ENCODE data around the gene FSCN2.

Gene FSCN2

GRCh38 chr17:81557276-81558114 is 29.3 kb downstream of the FSCN2 start:
- DNase-seq (ENCODE audit: low read depth in 2 of 2) = no peak

- DNase-seq (ENCODE audit: low read depth in 2 of 2) = no peak
Measured at GRCh38 chr17:81558115-81558468, 29.9 kb downstream of the FSCN2 start.

GRCh38 chr17:81558941-81559806 is 31.0 kb downstream of the FSCN2 start:
- DNase-seq (ENCODE audit: low read depth in 2 of 2) = no peak

DNA sequence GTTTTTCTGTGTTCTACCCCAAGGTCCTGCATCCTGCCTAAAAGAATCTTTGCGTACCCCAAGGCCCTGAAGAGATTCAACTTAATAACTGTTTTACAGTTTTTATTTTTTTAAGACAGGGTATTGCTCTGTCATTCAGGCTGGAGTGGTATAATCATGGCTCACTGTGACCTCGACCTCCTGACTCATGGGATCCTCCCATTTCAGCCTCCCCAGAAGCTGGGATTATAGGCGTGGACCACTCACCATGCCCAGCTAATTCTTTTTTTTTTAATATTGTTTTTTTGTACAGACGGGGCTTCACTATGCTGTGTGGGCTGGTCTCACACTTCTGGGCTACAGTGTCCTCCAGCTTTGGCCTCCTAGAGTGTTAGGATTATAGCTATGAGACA is 33.3 kb downstream of the FSCN2 start:
- DNase-seq (ENCODE audit: low read depth in 2 of 2) = no peak

- DNase-seq (ENCODE audit: low read depth in 2 of 2) = no peak
Measured at GRCh38 chr17:81563861-81564586, 35.8 kb downstream of the FSCN2 start.

- DNase-seq (ENCODE audit: low read depth in 2 of 2) = no peak
Measured at GRCh38 chr17:81564778-81565177, 36.6 kb downstream of the FSCN2 start.

GRCh38 chr17:81565231-81565630 is 37.1 kb downstream of the FSCN2 start:
- no peak for DNase-seq (ENCODE audit: low read depth in 2 of 2)

DNA sequence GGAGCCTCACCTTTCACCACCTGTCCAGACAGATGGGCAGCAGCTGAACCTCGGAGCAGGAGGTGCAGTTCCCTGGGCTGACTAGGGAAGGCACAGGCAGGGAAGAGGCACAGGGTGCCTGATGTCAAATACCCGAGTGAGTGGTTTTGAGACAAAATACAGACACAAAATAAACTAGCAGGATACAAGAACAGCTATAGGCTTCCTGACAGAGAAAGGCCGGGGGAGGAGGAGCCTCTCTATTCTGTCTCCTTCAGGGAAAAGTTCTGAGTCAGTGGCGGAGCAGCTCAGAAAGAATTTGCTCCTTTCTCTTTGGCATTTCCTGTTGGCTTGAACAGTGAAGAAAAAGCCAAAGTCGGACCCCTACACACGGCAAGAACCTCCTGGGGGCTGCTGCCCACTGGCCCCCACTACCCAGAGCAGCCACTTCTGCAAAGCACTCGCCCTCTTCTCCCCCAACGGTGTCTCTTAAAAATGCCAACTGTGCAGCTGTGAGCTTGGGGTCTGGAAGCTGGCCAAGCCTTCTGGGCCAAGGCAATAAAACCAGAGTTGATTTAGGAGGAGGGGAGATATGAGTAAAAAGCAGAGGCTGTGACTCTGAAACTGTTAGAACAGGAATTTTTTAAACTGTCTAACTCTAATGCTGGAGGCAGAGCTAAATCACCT is 38.4 kb downstream of the FSCN2 start:
- DNase-seq (ENCODE audit: low read depth in 2 of 2) = no peak

GRCh38 chr17:81567191-81567590 is 39.0 kb downstream of the FSCN2 start:
- no peak for DNase-seq (ENCODE audit: low read depth in 2 of 2)

- no peak for DNase-seq (ENCODE audit: low read depth in 2 of 2)
Measured at GRCh38 chr17:81568416-81568815, 40.2 kb downstream of the FSCN2 start.

DNA sequence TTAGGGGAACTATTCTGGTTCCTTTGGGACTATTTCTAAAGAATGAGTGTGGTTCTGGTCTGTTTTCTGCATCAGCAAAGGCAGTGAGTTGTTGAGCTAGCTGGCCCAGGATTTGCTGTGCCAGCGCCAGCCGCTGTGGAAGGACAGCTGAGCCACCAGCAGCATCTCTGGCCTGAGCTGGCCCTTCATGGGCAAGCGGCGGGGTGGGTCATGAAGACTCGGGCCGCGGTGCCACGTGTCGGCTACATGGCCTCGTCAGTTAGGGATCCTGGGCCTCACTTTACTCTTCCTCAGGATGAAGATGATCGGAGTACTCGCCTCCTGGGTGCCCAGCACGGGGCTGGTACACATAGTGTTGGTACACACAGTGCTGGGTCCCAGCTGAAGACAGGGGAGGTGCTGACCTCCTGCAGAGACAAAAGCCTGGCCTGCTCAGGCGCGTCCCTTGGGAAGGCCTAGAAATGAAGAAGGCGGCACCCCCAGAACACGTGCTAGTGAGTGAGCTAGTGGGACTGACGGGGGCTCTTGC is 41.9 kb downstream of the FSCN2 start:
- DNase-seq (ENCODE audit: low read depth in 2 of 2) = no peak

DNA sequence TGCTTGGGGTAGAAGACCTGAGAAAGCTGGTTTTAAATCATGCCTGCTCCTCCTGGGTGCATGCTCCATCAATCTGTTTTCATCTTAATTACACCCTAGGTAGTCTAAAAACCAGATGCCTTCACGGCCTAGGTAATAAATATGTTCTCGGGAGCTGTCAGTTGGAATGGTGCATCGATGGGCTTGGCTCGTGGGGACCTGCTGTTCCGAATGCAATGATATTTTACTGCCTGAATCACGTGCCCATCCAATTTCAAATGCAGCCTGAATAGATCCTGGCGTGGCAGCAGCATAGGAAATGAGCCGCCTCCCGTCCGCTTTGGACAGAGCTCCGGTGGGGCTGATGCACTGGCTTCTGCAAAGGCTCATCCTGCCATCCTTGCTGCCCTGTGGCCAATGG is 42.8 kb downstream of the FSCN2 start:
- DNase-seq (ENCODE audit: low read depth in 2 of 2) = no peak

DNA sequence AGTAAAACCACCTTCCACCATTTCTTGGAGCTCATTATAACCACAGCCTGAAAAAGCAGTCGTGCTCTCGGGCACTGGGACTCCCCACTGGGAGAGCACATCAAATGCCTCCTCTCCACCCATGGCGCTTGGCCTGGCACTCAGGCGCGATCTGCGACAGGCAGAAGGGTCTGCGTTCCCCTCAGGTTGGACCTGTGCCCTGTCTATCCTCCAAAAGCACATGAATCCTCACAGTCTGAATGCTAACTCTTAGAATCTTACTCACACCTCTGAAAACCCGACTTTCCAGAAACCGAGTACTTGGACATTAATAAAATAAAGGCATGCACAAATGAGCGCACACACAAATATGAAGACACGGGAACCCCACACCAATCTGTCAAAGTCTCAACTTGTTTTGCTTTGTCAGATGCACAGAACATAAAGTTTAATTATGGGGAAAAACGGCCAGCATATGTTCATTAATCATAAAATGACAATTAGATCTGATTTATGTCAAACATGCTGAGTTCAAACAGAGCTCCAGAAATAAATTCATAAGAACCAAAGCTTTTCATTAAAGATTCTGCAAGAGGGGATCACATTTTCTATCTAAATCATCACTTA is 44.5 kb downstream of the FSCN2 start:
- DNase-seq (ENCODE audit: low read depth in 2 of 2) = no peak

GRCh38 chr17:81573794-81574642 is 45.8 kb downstream of the FSCN2 start:
- no peak for DNase-seq (ENCODE audit: low read depth in 2 of 2)

GRCh38 chr17:81574643-81574956 is 46.4 kb downstream of the FSCN2 start:
- no peak for DNase-seq (ENCODE audit: low read depth in 2 of 2)

DNA sequence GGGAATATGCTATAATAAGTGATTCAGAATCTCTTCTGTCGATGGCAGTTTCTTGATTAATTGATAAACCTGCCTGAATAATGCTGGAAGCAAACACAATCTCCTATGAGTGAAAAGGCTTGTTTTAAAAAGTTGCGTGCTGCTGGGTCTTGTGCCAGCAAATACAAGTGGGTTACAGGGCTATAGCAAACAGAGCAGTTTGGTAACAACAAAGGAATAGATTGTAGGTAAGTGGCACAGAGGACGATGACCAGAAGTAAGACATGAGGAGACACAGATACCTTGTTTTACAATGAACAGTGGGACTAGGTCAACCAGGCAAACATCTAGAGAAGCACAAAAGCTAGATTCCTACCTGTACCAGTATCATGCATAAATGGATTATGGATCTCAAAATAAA is 47.7 kb downstream of the FSCN2 start:
- no peak for DNase-seq (ENCODE audit: low read depth in 2 of 2)

GRCh38 chr17:81576621-81577277 is 48.6 kb downstream of the FSCN2 start:
- no peak for DNase-seq (ENCODE audit: low read depth in 2 of 2)

DNA sequence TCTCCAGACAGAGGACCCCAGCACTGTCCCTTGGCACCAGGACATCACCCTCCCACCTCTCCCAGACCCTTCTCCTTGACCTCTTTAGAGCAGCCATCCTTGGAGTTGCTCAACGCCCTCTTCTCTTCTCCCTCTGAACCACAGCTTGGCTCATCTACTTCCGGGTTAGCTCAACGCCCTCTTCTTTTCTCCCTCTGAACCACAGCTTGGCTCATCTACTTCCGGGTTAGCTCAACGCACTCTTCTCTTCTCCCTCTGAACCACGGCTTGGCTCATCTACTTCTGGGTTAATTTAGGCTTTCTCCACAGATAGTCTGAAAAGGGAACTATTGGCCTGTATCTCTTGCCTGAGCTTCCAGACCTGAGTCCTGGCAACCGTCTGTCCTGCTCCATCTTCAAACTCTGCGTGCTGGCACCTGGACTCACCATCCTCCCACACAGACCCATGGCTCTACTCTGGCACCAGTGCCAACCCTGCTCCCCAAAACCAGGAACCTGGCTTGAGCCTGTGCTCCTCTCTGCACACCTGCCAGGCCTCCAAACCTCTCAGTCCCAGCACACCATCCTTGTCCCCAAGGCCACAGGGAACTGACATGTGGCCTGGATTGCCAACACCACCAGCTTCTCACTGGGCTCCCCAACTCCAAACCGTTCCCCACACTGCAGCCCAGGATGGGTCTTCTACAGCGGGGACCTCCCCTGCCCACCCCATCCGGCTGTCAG is 49.3 kb downstream of the FSCN2 start:
- DNase-seq (ENCODE audit: low read depth in 2 of 2) = no peak

- DNase-seq (ENCODE audit: low read depth in 2 of 2) = no peak
Measured at GRCh38 chr17:81578038-81578441, 49.9 kb downstream of the FSCN2 start.

Data from activated CD8-positive, alpha-beta memory T cell treated with anti-CD3 and anti-CD28 coated beads for 4 hours (primary cell).